ENCODE results near the gene STK32C. TPM values are rescaled to one million over a fixed set of nuclear protein-coding genes. Genes with fewer than 3 reads are reported as not detected.
"Not testable (repeated sequence)": the region's sequence is repeated elsewhere in the genome, so short reads cannot be mapped to it uniquely, and the experiment has no call there.

STK32C gene
- total RNA-seq, 2 donors from 2014 or later: 12.6 to 20.6 TPM

- ATAC-seq (replicated peaks): no peak
- peaks cover 5% of the 10 kb centered on the region for H3K36me3 Mint-ChIP-seq (ENCODE audit: low read depth)
- H3K4me3 Mint-ChIP-seq: no peak overlapping the region
- no peaks in the 10 kb centered on the region for H3K27me3 Mint-ChIP-seq
- H3K27ac Mint-ChIP-seq: peak overlapping the region; percentile 49
- H3K9me3 Mint-ChIP-seq: no peaks in the 10 kb centered on the region
- H3K4me1 Mint-ChIP-seq: no peaks in the 10 kb centered on the region
These were observed 39.1 kb upstream of the STK32C start for GRCh38 chr10:132346806-132347205.

DNA sequence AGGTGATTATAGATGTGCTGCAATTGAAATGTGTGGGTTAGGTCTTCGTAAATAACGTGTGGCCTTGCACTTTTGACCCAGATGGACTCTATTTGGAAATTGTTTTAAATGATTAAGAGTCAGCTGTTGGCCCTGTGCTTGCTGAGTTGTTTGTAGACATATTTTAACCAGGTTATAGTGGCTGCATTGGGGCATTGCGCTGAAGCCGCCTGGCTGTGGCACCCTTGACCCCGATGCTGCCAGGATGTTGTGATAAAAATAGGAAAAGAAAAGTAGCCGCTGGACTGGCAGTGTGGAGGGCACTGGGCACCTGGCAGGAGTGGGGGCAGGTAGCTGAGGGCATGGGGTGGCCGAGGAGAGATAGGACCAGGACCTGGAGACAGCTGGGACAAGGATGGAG is 37.6 kb upstream of the STK32C start:
- Mint-ChIP-seq H3K36me3 (ENCODE audit: low read depth) (peaks cover 5% of the 10 kb centered on the region), H3K4me1 (no peaks in the 10 kb centered on the region), H3K27me3 (no peaks in the 10 kb centered on the region), H3K9me3 (no peaks in the 10 kb centered on the region), H3K4me3 (no peak overlapping the region), H3K27ac (no peak overlapping the region)
- ATAC-seq (replicated peaks): no peak

- no peak overlapping the region for H3K4me3 Mint-ChIP-seq
- no peaks in the 10 kb centered on the region for H3K4me1 Mint-ChIP-seq
- H3K27me3 Mint-ChIP-seq: no peaks in the 10 kb centered on the region
- no peak for ATAC-seq (replicated peaks)
- H3K9me3 Mint-ChIP-seq: no peaks in the 10 kb centered on the region
- H3K27ac Mint-ChIP-seq: no peak overlapping the region
- peaks cover 5% of the 10 kb centered on the region for H3K36me3 Mint-ChIP-seq (ENCODE audit: low read depth)
These were observed 36.6 kb upstream of the STK32C start for GRCh38 chr10:132344386-132344785.

DNA sequence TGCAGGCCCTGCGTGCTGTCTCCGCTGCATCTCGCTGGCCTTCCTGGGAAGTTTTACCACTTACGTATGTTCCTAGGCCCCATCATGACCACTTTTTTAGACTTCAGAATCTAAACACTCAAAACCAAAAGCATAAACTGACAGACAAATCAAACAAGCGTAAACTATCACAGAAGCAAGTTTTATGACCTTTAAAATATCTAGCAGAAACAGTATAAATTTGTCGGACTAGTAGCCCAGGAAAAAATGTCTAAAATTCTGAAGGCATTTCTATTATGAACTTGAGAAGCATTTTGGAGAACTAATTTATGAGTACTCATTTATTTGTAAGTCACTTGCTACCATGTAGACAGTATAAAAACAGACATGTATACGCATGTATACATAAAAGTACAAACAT is 34.8 kb upstream of the STK32C start:
- H3K4me1 Mint-ChIP-seq: no peaks in the 10 kb centered on the region
- ATAC-seq (replicated peaks): no peak
- H3K9me3 Mint-ChIP-seq: no peaks in the 10 kb centered on the region
- no peak overlapping the region for H3K4me3 Mint-ChIP-seq
- peaks cover 5% of the 10 kb centered on the region for H3K36me3 Mint-ChIP-seq (ENCODE audit: low read depth)
- H3K27me3 Mint-ChIP-seq: no peaks in the 10 kb centered on the region
- H3K27ac Mint-ChIP-seq: no peak overlapping the region

GRCh38 chr10:132341781-132342180 is 34.0 kb upstream of the STK32C start:
- no peak overlapping the region for H3K4me3 Mint-ChIP-seq
- ATAC-seq (replicated peaks): no peak
- H3K27me3 Mint-ChIP-seq: no peaks in the 10 kb centered on the region
- H3K4me1 Mint-ChIP-seq: peaks cover 8% of the 10 kb centered on the region
- H3K27ac Mint-ChIP-seq: no peak overlapping the region
- peaks cover 5% of the 10 kb centered on the region for H3K36me3 Mint-ChIP-seq (ENCODE audit: low read depth)
- no peaks in the 10 kb centered on the region for H3K9me3 Mint-ChIP-seq

- ATAC-seq (replicated peaks): no peak
- Mint-ChIP-seq H3K4me3 (no peak overlapping the region), H3K9me3 (no peaks in the 10 kb centered on the region), H3K36me3 (ENCODE audit: low read depth) (peaks cover 5% of the 10 kb centered on the region), H3K27ac (no peak overlapping the region), H3K4me1 (peaks cover 10% of the 10 kb centered on the region), H3K27me3 (no peaks in the 10 kb centered on the region)
These were observed 33.3 kb upstream of the STK32C start for GRCh38 chr10:132341017-132341416.

- ATAC-seq (replicated peaks): no peak
- Mint-ChIP-seq H3K4me1 (peaks cover 10% of the 10 kb centered on the region), H3K9me3 (no peaks in the 10 kb centered on the region), H3K36me3 (ENCODE audit: low read depth) (no peaks in the 10 kb centered on the region), H3K27me3 (no peaks in the 10 kb centered on the region), H3K4me3 (no peak overlapping the region), H3K27ac (no peak overlapping the region)
These were observed 31.5 kb upstream of the STK32C start for GRCh38 chr10:132339276-132339675.

GRCh38 chr10:132338876-132339275 is 31.1 kb upstream of the STK32C start:
- Mint-ChIP-seq H3K27ac (no peak overlapping the region), H3K36me3 (ENCODE audit: low read depth) (no peaks in the 10 kb centered on the region), H3K4me1 (peaks cover 10% of the 10 kb centered on the region), H3K4me3 (no peak overlapping the region), H3K9me3 (no peaks in the 10 kb centered on the region), H3K27me3 (no peaks in the 10 kb centered on the region)
- ATAC-seq (replicated peaks): no peak

- ATAC-seq (replicated peaks); H3K9me3 Mint-ChIP-seq: not testable (repeated sequence)
These were observed 30.1 kb upstream of the STK32C start for GRCh38 chr10:132337854-132338253.

GRCh38 chr10:132336919-132337407 is 29.2 kb upstream of the STK32C start:
- peak; percentile 28 for ATAC-seq (replicated peaks)
- H3K4me3 Mint-ChIP-seq: peak overlapping the region; percentile 82
- H3K4me1 Mint-ChIP-seq: peaks cover 10% of the 10 kb centered on the region
- H3K9me3 Mint-ChIP-seq: no peaks in the 10 kb centered on the region
- H3K36me3 Mint-ChIP-seq (ENCODE audit: low read depth): peaks cover 10% of the 10 kb centered on the region
- H3K27me3 Mint-ChIP-seq: no peaks in the 10 kb centered on the region
- peak overlapping the region; percentile 83 for H3K27ac Mint-ChIP-seq

More at GRCh38 chr10:132337854-132338253, 30.1 kb upstream of the STK32C start:
- H3K4me3 Mint-ChIP-seq: peak overlapping the region; percentile 82
- not testable (repeated sequence) for H3K36me3 Mint-ChIP-seq (ENCODE audit: low read depth); H3K4me1 Mint-ChIP-seq; H3K27ac Mint-ChIP-seq; H3K27me3 Mint-ChIP-seq

GRCh38 chr10:132336064-132336746 is 28.5 kb upstream of the STK32C start:
- Mint-ChIP-seq H3K4me1 (peaks cover 10% of the 10 kb centered on the region), H3K27me3 (no peaks in the 10 kb centered on the region), H3K27ac (peak overlapping the region; percentile 83), H3K36me3 (ENCODE audit: low read depth) (peaks cover 18% of the 10 kb centered on the region), H3K9me3 (no peaks in the 10 kb centered on the region), H3K4me3 (peak overlapping the region; percentile 82)
- no peak for ATAC-seq (replicated peaks)

GRCh38 chr10:132335189-132336063 is 27.7 kb upstream of the STK32C start:
- no peak for ATAC-seq (replicated peaks)
- no peak overlapping the region for H3K27ac Mint-ChIP-seq
- peaks cover 26% of the 10 kb centered on the region for H3K36me3 Mint-ChIP-seq (ENCODE audit: low read depth)
- H3K4me3 Mint-ChIP-seq: peak overlapping the region; percentile 82
- no peaks in the 10 kb centered on the region for H3K27me3 Mint-ChIP-seq
- peaks cover 10% of the 10 kb centered on the region for H3K4me1 Mint-ChIP-seq
- H3K9me3 Mint-ChIP-seq: no peaks in the 10 kb centered on the region

GRCh38 chr10:132334631-132335188 is 27.0 kb upstream of the STK32C start:
- no peak for ATAC-seq (replicated peaks)
- peaks cover 18% of the 10 kb centered on the region for H3K4me1 Mint-ChIP-seq

DNA sequence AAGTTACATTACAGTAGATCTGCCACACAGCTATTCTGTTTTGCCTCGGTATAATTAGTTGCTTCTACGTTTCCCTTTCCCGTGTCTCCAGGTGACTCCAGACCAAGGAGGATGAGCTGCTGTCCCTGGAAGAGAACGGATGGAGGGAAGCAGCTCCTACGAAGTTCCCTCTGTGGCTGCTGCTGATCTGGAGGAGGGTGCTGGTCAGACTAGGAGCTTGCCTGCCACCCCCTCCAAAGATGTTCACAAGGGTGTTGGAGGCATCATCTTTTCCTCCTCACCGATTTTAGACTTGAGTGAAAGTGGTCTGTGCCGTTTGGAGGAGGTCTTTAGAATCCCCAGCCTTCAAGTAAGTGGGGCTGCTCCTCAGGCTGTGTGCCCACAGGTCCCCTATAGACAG is 25.6 kb upstream of the STK32C start:
- peak overlapping the region; percentile 96 for H3K27ac Mint-ChIP-seq

More at GRCh38 chr10:132334631-132335188, 27.0 kb upstream of the STK32C start:
- no peaks in the 10 kb centered on the region for H3K9me3 Mint-ChIP-seq
- H3K4me3 Mint-ChIP-seq: no peak overlapping the region
- H3K27ac Mint-ChIP-seq: no peak overlapping the region
- H3K27me3 Mint-ChIP-seq: no peaks in the 10 kb centered on the region
- peaks cover 33% of the 10 kb centered on the region for H3K36me3 Mint-ChIP-seq (ENCODE audit: low read depth)

More for the DNA sequence above, 25.6 kb upstream of the STK32C start:
- no peak for ATAC-seq (replicated peaks)
- no peaks in the 10 kb centered on the region for H3K27me3 Mint-ChIP-seq
- peaks cover 46% of the 10 kb centered on the region for H3K36me3 Mint-ChIP-seq (ENCODE audit: low read depth)
- no peaks in the 10 kb centered on the region for H3K9me3 Mint-ChIP-seq
- peak overlapping the region; percentile 96 for H3K4me3 Mint-ChIP-seq
- H3K4me1 Mint-ChIP-seq: peaks cover 22% of the 10 kb centered on the region

Data from activated T-helper 17 cell treated with anti-CD3 and anti-CD28 coated beads, Interleukin-2, amount 50 U/mL, for 72 hours (primary cell).